HS-27A (cell line): ENCODE data around the gene SORL1-AS1.

Experiments
- DNase-seq: peaks from one replicate; pipeline ENCODE4 v3.0.0-alpha.2; 2012; ENCODE audit warnings: low read depth, missing footprints

SORL1-AS1 gene

DNA sequence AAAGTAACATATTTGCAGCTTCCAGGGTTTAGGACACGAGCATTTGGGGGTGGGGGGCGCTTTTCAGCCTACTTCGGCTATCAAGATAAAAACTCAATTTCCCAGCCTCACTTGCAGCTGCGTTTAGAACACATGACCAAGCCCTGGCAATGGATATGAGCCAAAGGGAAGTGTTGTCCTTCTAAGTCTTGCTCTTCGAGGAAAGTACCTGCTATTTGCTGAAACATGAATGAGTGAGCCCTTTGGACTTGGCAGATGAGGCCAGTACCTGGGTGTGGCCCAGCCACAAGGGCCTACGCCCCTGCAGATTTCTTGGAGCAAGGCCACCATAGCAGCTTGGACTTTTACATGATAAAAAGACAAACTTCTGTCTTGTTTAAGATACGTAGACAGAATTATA lies 60.9 kb downstream of the SORL1-AS1 start:
- DNase-seq, result no peak

DNA sequence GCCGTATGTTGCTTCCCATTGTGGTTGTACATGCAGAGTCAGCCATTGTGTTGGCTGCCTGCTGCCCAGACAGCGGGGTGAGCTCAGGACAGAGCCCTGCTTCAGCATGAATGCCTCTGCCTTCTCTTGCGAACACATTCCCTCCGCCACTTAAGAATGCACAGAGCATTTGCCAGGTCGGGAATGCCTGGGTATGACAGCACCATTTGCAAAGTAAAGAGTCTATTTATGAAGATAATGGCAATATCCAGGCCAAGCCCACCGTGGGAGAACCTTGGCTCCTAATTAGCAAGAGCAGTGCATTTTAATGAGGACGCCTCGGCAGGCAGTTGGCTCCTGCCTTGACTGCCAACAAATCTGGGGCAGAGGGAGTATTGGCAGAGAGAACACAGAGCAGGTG lies 63.1 kb downstream of the SORL1-AS1 start:
- no peak for DNase-seq
